ENCODE data around the gene TASP1. TPM values are rescaled to one million over a fixed set of nuclear protein-coding genes. Genes with fewer than 3 reads are reported as not detected.

The TASP1 gene
- total RNA-seq, 4 donors from 2014 or later = 11.6 to 15.7 (median 13.0) TPM

- no peak for DNase-seq (ENCODE audit: extremely low spot score)
- intact Hi-C loops (cut with DNase I) = no loop called here
- 97% methylated on average over 2 of the region's 2 CpGs for WGBS
- H3K9me3 ChIP-seq = peaks cover 0 to 11% (median 3%) of the 10 kb centered on the region in 4 donors
- no peak overlapping the region for H3K27ac ChIP-seq (replicated peaks in 1 of 4)
- no peaks in the 10 kb centered on the region for H3K36me3 ChIP-seq
- no peak overlapping the region for H3K4me3 ChIP-seq
- no peaks in the 10 kb centered on the region for H3K27me3 ChIP-seq
- TF ChIP-seq POLR2A (IDR thresholded peaks at IDR 0.05; ENCODE audit: low read depth) (no peak), CTCF (IDR thresholded peaks at IDR 0.05) (no peak), POLR2AphosphoS5 (IDR thresholded peaks at IDR 0.05) (no peak), EP300 (IDR thresholded peaks at IDR 0.05) (no peak)
- H3K4me1 ChIP-seq = no peaks in the 10 kb centered on the region
Measured at GRCh38 chr20:13443690-13444089, 195.0 kb downstream of the TASP1 start.

- peaks cover 0 to 11% (median 3%) of the 10 kb centered on the region in 4 donors for H3K9me3 ChIP-seq
- H3K4me3 ChIP-seq = no peak overlapping the region
- H3K27ac ChIP-seq (replicated peaks in 1 of 4) = no peak overlapping the region
- no peaks in the 10 kb centered on the region for H3K36me3 ChIP-seq
- no peaks in the 10 kb centered on the region for H3K27me3 ChIP-seq
- H3K4me1 ChIP-seq = no peaks in the 10 kb centered on the region
- no peak for TF ChIP-seq POLR2A (IDR thresholded peaks at IDR 0.05; ENCODE audit: low read depth)
- 90% methylated on average over 1 of the region's 1 CpG for WGBS
- intact Hi-C loops (cut with DNase I) = no loop called here
- DNase-seq (ENCODE audit: extremely low spot score) = no peak
Measured at GRCh38 chr20:13442986-13443385, 195.7 kb downstream of the TASP1 start.

GRCh38 chr20:13441388-13441787, 197.3 kb downstream of the TASP1 start:
- DNase-seq (ENCODE audit: extremely low spot score) = no peak
- no peaks in the 10 kb centered on the region for H3K4me1 ChIP-seq
- no peak overlapping the region for H3K27ac ChIP-seq (replicated peaks in 1 of 4)
- H3K36me3 ChIP-seq = no peaks in the 10 kb centered on the region
- intact Hi-C loops (cut with DNase I) = no loop called here
- TF ChIP-seq CTCF (IDR thresholded peaks at IDR 0.05) (no peak), EP300 (IDR thresholded peaks at IDR 0.05) (no peak), POLR2A (IDR thresholded peaks at IDR 0.05; ENCODE audit: low read depth) (no peak), POLR2AphosphoS5 (IDR thresholded peaks at IDR 0.05) (no peak)
- peaks cover 0 to 11% (median 3%) of the 10 kb centered on the region in 4 donors for H3K9me3 ChIP-seq
- no peaks in the 10 kb centered on the region for H3K27me3 ChIP-seq
- H3K4me3 ChIP-seq = no peak overlapping the region

GRCh38 chr20:13436530-13436929, 202.2 kb downstream of the TASP1 start:
- Histone ChIP-seq H3K4me1 (no peaks in the 10 kb centered on the region), H3K4me3 (no peak overlapping the region), H3K9me3 (peaks cover 0 to 11% (median 3%) of the 10 kb centered on the region in 4 donors), H3K27ac (replicated peaks in 1 of 4) (no peak overlapping the region), H3K27me3 (no peaks in the 10 kb centered on the region), H3K36me3 (peaks cover 0 to 9% (median 6%) of the 10 kb centered on the region in 4 donors)
- no peak for DNase-seq (ENCODE audit: extremely low spot score)
- intact Hi-C loops (cut with DNase I) = no loop called here
- 89% methylated on average over 7 of the region's 7 CpGs for WGBS
- no peak for TF ChIP-seq POLR2A (IDR thresholded peaks at IDR 0.05; ENCODE audit: low read depth)
- TF ChIP-seq POLR2AphosphoS5 (IDR thresholded peaks at IDR 0.05) = no peak
- no peak for TF ChIP-seq CTCF (IDR thresholded peaks at IDR 0.05)
- TF ChIP-seq EP300 (IDR thresholded peaks at IDR 0.05) = no peak

- no peak overlapping the region for H3K27ac ChIP-seq (replicated peaks in 1 of 4)
- TF ChIP-seq EP300 (IDR thresholded peaks at IDR 0.05) (no peak), POLR2A (IDR thresholded peaks at IDR 0.05; ENCODE audit: low read depth) (no peak), CTCF (IDR thresholded peaks at IDR 0.05) (no peak), POLR2AphosphoS5 (IDR thresholded peaks at IDR 0.05) (no peak)
- H3K4me1 ChIP-seq = peaks cover 0 to 7% (median 2%) of the 10 kb centered on the region in 4 donors
- DNase-seq (ENCODE audit: extremely low spot score) = no peak
- no peaks in the 10 kb centered on the region for H3K27me3 ChIP-seq
- H3K9me3 ChIP-seq = no peaks in the 10 kb centered on the region
- no peak overlapping the region for H3K4me3 ChIP-seq
- peaks cover 0 to 12% (median 6%) of the 10 kb centered on the region in 4 donors for H3K36me3 ChIP-seq
- WGBS = 95% methylated on average over 1 of the region's 1 CpG
- intact Hi-C loops (cut with DNase I) = no loop called here
Measured at GRCh38 chr20:13432126-13432525, 206.6 kb downstream of the TASP1 start.

Data from esophagus muscularis mucosa (tissue), 4 donors.